Stimulated activated CD8-positive, alpha-beta memory T cell treated with anti-CD3 and anti-CD28 coated beads, Interleukin-4, amount 100 ng/mL, for 24 hours (primary cell): Measurements from ENCODE around the gene MKS1.
A peak's percentile ranks its signal among the peaks of the same experiment; 100 is the strongest.

Experiments
- DNase-seq: peaks from one replicate; pipeline ENCODE4 v3.0.0-alpha.2; 2020; ENCODE audit warnings: low read depth

The MKS1 gene

GRCh38 chr17:58161566-58161965 lies 57.5 kb downstream of the MKS1 start:
- DNase-seq = no peak

GRCh38 chr17:58158181-58158580 lies 60.9 kb downstream of the MKS1 start:
- no peak for DNase-seq

GRCh38 chr17:58156839-58157803 lies 61.9 kb downstream of the MKS1 start:
- peak; percentile 38 for DNase-seq
